ENCODE data around the gene TSPAN17. TPM values are rescaled to one million over a fixed set of nuclear protein-coding genes. Genes with fewer than 3 reads are reported as not detected.

Gene TSPAN17
- total RNA-seq, 1 experiment from 2014 or later: 50.1 TPM

GRCh38 chr5:176676361-176676824 lies 29.1 kb downstream of the TSPAN17 start:
- ATAC-seq (0 out of 2 replicates have a peak, but pooled peaks have one; percentile 23), DNase-seq (ENCODE audit: low read depth, low spot score) (peak; percentile 32)
- H3K9ac ChIP-seq (ENCODE audit: low read length): no peak overlapping the region

More at GRCh38 chr5:176676361-176676824, 29.1 kb downstream of the TSPAN17 start:
- Histone ChIP-seq H4K20me1 (ENCODE audit: insufficient read depth) (no peaks in the 10 kb centered on the region), H3K36me3 (ENCODE audit: control insufficient read depth in 1 of 2, insufficient read depth in 2 of 2, low read length in 2 of 2) (no peaks in the 10 kb centered on the region), H3K4me2 (ENCODE audit: low read length) (peak overlapping the region; percentile 42), H3K9me2 (ENCODE audit: insufficient read depth) (no peaks in the 10 kb centered on the region), H3K79me2 (ENCODE audit: insufficient read depth, low read length) (no peaks in the 10 kb centered on the region), H3K27me3 (ENCODE audit: insufficient read depth, low read length) (no peaks in the 10 kb centered on the region), H3K4me3 (replicated peaks in 1 of 2; ENCODE audit: low read depth in 1 of 2, low read length in 2 of 2) (no peak overlapping the region), H3K9me3 (ENCODE audit: control insufficient read depth in 1 of 2, insufficient read depth in 1 of 2, low read depth in 1 of 2, low read length in 2 of 2) (no peaks in the 10 kb centered on the region), H3K27ac (ENCODE audit: low read depth, low read length) (no peak overlapping the region), H3K4me1 (ENCODE audit: control insufficient read depth in 1 of 2, insufficient read depth in 2 of 2, low read length in 2 of 2) (peaks cover 7 to 16% of the 10 kb centered on the region in 2 experiments), H2AFZ (ENCODE audit: low read depth, low read length, poor library complexity, severe bottlenecking) (peak overlapping the region; percentile 93)
- CTCF ChIA-PET: interaction anchor here (1.9 kb wide), 1 partner anchor 16 kb away, joined by 10 read pairs; no protein-coding TSS in a partner anchor
- no peak for TF ChIP-seq RAD21 (IDR thresholded peaks at IDR 0.05; ENCODE audit: low read depth)
- no peak for TF ChIP-seq ZFX (IDR thresholded peaks at IDR 0.05)
- no peak for TF ChIP-seq SIN3A (IDR thresholded peaks at IDR 0.05; ENCODE audit: low read depth)
- TF ChIP-seq JUND (IDR thresholded peaks at IDR 0.05): no peak
- no peak for TF ChIP-seq REST (IDR thresholded peaks at IDR 0.05; ENCODE audit: low read depth)
- TF ChIP-seq FOSL1 (IDR thresholded peaks at IDR 0.05; ENCODE audit: low read depth): no peak
- TF ChIP-seq EZH2 (IDR thresholded peaks at IDR 0.05): no peak
- no peak for TF ChIP-seq EZH2phosphoT487 (IDR thresholded peaks at IDR 0.05; ENCODE audit: borderline replicate concordance)
- no peak for TF ChIP-seq ELF1 (IDR thresholded peaks at IDR 0.05; ENCODE audit: borderline replicate concordance, low read depth)
- TF ChIP-seq CBX3 (IDR thresholded peaks at IDR 0.05; ENCODE audit: low read depth): no peak
- no peak for TF ChIP-seq ZNF274 (IDR thresholded peaks at IDR 0.05; ENCODE audit: low read depth, low read length)
- TF ChIP-seq POLR2AphosphoS5 (IDR thresholded peaks at IDR 0.05; ENCODE audit: low read depth, low read length): no peak
- POLR2A ChIA-PET: no interaction called here
- RAD21 ChIA-PET (ENCODE audit: low non-redundant PET in 1 of 2, low total read pairs in 2 of 2, uncharacterized antibody in 2 of 2, unreplicated experiment in 2 of 2): interaction anchor here in 1 of 2 experiments (0.5 kb wide), 1 partner anchor 272 kb away, joined by 3 read pairs; no protein-coding TSS in a partner anchor
- intact Hi-C loops (cut with micrococcal nuclease): loop anchor here (5.0 kb wide), 1 partner anchor 271 kb away; no protein-coding TSS in a partner anchor
- no TSS peak for BruUV-seq (replicated peaks)

Data from HCT116 (cell line).